ENCODE results near the gene PSAP.

- TF ChIP-seq CTCF (IDR thresholded peaks at IDR 0.05) = no peak
- no peak for TF ChIP-seq POLR2A (IDR thresholded peaks at IDR 0.05)
These were observed 27.4 kb upstream of the PSAP start for GRCh38 chr10:71878327-71879034.
